HG03097 (cell line): ENCODE measurements around the gene DHX9.
"Not testable (repeated sequence)": the region's sequence is repeated elsewhere in the genome, so short reads cannot be mapped to it uniquely, and the experiment has no call there.

Experiments
- ATAC-seq: cut with Tn5 transposase; IDR thresholded peaks from one replicate; pipeline ENCODE4 v1.9.1; 2021; ENCODE audit not compliant: unreplicated experiment, low FRiP score

Gene DHX9

DNA sequence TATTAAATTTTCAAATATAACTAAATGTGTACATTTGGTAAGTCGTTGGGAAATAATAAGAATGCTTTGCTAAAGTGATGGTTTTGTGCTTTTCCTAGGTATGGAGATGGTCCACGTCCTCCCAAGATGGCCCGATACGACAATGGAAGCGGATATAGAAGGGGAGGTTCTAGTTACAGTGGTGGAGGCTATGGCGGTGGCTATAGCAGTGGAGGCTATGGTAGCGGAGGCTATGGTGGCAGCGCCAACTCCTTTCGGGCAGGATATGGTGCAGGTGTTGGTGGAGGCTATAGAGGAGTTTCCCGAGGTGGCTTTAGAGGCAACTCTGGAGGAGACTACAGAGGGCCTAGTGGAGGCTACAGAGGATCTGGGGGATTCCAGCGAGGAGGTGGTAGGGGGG lies 47.8 kb downstream of the DHX9 start:
- ATAC-seq, result no peak

DNA sequence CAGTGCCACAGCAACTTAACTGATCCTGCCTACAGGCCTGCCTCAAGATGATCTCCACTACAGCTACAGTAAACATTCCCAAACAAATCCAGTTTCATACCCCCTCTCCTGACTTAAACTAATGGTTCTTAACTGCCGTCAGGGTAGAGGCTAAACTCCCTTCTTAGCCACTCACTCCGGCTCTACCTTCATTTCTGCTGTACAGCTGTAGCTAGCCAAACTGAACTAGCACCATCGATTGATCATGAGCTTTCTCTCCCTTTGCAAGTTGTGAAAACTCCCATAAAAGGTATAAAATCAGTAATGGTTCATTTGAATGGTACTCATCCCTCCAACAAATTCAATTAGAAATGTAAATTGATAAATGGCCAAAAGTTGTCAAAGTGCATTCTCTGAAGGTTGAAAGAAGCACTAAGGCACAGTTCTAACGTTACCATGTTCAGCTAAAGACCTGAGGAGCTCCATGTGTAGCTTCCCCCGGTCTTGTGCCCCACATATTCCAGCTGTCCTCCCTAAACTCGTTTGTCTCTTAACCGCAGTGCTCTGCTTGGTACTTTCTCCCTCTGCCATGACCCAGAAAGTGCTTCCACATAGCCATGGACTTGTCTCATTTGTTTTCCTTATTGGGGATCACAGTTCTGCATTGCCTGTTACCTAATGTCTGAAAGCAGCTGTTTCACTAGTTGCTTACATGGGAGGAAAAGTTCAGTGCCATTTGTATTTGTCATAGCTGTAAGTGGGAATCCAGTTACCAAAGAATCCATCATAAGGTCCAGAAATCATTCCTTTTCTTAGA lies 49.8 kb downstream of the DHX9 start:
- ATAC-seq, result no peak

DNA sequence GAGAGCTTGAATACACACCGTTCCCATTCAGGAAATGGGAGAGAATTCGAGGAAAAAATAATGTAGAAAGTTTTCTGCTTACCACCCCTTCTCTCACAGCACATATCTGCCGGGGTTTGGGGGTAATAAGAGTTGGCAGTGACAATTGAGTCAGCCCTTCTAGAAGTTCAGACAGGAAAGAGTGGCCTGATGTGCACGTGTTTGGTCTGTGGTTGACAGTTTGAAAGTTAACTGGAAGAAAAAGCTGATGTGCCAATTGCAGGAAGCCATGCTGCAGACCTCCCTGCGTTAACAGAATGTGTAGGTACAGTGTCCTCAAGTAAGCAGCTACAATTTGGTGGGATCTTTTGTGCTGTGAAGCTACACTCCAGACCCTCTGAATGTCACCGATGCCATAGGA lies 50.9 kb downstream of the DHX9 start:
- no peak for ATAC-seq

DNA sequence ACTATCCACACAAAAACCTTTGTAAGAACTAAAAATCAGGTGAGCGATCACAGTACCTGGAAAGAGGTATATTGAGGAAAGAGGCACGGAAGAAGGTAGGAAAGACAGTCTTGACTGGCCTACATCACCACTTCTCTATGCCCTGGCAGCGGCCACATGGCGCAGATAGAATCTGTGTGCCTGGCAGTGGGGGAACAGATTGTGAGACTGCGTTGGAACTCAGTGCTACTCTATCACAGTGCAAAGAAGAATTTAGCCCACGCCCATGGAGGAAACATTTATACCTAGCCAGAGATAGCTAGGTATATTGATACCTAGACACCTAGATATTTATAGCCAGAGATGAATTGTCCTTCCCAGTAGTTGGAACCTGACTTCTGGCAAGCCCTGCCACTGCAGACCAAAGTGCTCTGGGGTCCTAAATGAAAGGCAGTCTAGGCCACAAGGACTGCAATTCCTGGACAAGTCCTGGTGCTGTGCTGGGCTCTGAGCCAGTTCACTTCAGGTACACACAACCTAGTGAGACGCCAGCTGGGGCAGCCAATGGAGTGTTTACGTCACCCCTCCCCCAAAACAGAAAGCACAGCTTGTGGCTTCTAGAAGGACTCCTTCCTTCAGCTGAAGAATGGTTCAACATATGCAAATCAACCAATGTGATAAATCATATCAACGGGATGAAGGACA lies 51.9 kb downstream of the DHX9 start:
- no peak for ATAC-seq

GRCh38 chr1:182897696-182898095 lies 58.5 kb downstream of the DHX9 start:
- no peak for ATAC-seq

DNA sequence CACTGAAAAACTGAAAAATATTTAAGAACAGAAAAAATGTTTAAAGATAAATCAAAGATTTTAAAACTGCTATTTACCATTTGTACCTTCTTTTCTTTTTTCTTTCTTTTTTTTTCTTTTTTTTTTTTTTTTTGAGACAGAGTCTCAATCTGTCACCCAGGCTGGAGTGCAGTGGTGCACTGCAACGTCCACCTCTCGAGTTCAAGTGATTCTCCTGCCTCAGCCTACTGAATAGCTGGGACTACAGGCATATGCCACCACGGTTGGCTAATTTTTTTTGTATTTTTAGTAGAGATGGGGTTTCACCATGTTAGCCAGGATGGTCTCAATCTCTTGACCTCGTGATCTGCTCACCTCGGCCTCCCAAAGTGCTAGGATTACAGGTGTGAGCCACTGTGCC lies 62.8 kb downstream of the DHX9 start:
- not testable (repeated sequence) for ATAC-seq

- ATAC-seq, result no peak
Observed at GRCh38 chr1:182905321-182905720, 66.2 kb downstream of the DHX9 start.

DNA sequence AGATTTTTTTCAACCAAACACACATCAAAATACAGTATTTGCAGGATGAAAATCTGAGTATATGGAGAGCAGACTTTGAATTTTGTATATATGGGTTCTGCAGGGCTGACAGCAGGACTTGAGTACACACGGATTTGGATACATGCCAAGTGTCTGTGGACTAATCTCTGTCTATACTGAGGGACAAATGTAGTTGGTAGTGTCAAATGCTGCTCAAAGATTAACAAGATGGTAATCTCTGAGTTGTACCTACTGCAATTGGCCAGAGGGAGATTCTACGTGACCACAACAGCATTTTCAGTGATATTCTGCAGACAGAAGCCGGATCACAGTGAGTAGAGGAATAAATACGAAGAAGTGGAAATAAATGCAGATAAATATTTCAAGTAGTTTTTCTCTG lies 70.4 kb downstream of the DHX9 start:
- ATAC-seq, result no peak

GRCh38 chr1:182910143-182910542 lies 71.0 kb downstream of the DHX9 start:
- ATAC-seq, result no peak

GRCh38 chr1:182913401-182913800 lies 74.3 kb downstream of the DHX9 start:
- no peak for ATAC-seq

GRCh38 chr1:182917378-182917777 lies 78.2 kb downstream of the DHX9 start:
- no peak for ATAC-seq

- ATAC-seq, result no peak
Observed at GRCh38 chr1:182925661-182926060, 86.5 kb downstream of the DHX9 start.

GRCh38 chr1:182927693-182928433 lies 88.7 kb downstream of the DHX9 start:
- no peak for ATAC-seq

GRCh38 chr1:182930985-182931384 lies 91.8 kb downstream of the DHX9 start:
- ATAC-seq, result no peak

DNA sequence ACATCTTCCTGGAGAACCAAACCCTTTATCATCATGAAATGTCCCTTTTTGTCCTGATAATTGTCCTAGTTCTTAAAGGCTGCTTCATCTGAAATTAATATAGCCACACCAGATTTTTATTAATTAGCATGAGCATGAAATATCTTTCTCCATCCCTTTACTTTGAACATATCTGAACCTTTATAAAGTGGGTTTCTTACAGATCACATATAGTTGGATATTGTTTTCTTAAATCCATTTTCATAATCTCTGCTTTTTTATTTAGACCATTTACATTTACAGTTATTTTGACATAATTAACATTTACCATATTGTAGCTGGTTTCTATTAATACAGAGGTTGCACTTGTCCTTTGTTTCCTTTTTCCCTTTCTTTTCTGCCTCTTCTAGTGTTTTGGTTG lies 96.6 kb downstream of the DHX9 start:
- no peak for ATAC-seq
